ENCODE data around the gene ALG9.

The ALG9 gene

GRCh38 chr11:111917788-111918187 is 46.4 kb upstream of the ALG9 start:
- Histone ChIP-seq H3K4me3 (IDR thresholded peaks at IDR 0.05; ENCODE audit: insufficient read depth, low read depth, low read length) (no peak overlapping the region), H2AFZ (ENCODE audit: low read depth) (no peak overlapping the region), H3K27ac (no peak overlapping the region), H3K9ac (no peak overlapping the region), H3K79me2 (ENCODE audit: insufficient read depth, low read depth) (no peaks in the 10 kb centered on the region), H3K36me3 (ENCODE audit: insufficient read depth) (no peaks in the 10 kb centered on the region), H4K20me1 (ENCODE audit: insufficient read depth) (no peaks in the 10 kb centered on the region), H3K27me3 (ENCODE audit: insufficient read depth, low read depth) (no peaks in the 10 kb centered on the region), H3K4me1 (ENCODE audit: low read depth, poor library complexity, severe bottlenecking) (peaks cover 11% of the 10 kb centered on the region), H3K4me2 (0 out of 2 replicates have a peak overlapping the region, but pooled peaks have one; percentile 21)
- TF ChIP-seq CTCF (conservative IDR thresholded peaks at IDR 0.05; ENCODE audit: low read depth, low read length) = no peak

GRCh38 chr11:111917312-111917711 is 45.9 kb upstream of the ALG9 start:
- H2AFZ ChIP-seq (ENCODE audit: low read depth) = no peak overlapping the region
- H3K4me2 ChIP-seq = no peak overlapping the region
- H3K27ac ChIP-seq = no peak overlapping the region
- H3K4me3 ChIP-seq (IDR thresholded peaks at IDR 0.05; ENCODE audit: insufficient read depth, low read depth, low read length) = no peak overlapping the region
- TF ChIP-seq CTCF (conservative IDR thresholded peaks at IDR 0.05; ENCODE audit: low read depth, low read length) = no peak
- H3K79me2 ChIP-seq (ENCODE audit: insufficient read depth, low read depth) = no peaks in the 10 kb centered on the region
- H3K4me1 ChIP-seq (ENCODE audit: low read depth, poor library complexity, severe bottlenecking) = peaks cover 11% of the 10 kb centered on the region
- H4K20me1 ChIP-seq (ENCODE audit: insufficient read depth) = no peaks in the 10 kb centered on the region
- no peak overlapping the region for H3K9ac ChIP-seq
- no peaks in the 10 kb centered on the region for H3K27me3 ChIP-seq (ENCODE audit: insufficient read depth, low read depth)
- no peaks in the 10 kb centered on the region for H3K36me3 ChIP-seq (ENCODE audit: insufficient read depth)

- no peaks in the 10 kb centered on the region for H3K79me2 ChIP-seq (ENCODE audit: insufficient read depth, low read depth)
- no peaks in the 10 kb centered on the region for H3K36me3 ChIP-seq (ENCODE audit: insufficient read depth)
- H4K20me1 ChIP-seq (ENCODE audit: insufficient read depth) = no peaks in the 10 kb centered on the region
- H3K4me2 ChIP-seq = no peak overlapping the region
- H3K4me3 ChIP-seq (IDR thresholded peaks at IDR 0.05; ENCODE audit: insufficient read depth, low read depth, low read length) = no peak overlapping the region
- no peak overlapping the region for H3K9ac ChIP-seq
- TF ChIP-seq CTCF (conservative IDR thresholded peaks at IDR 0.05; ENCODE audit: low read depth, low read length) = no peak
- H3K27ac ChIP-seq = no peak overlapping the region
- peaks cover 11% of the 10 kb centered on the region for H3K4me1 ChIP-seq (ENCODE audit: low read depth, poor library complexity, severe bottlenecking)
- no peak overlapping the region for H2AFZ ChIP-seq (ENCODE audit: low read depth)
- H3K27me3 ChIP-seq (ENCODE audit: insufficient read depth, low read depth) = no peaks in the 10 kb centered on the region
Observed at GRCh38 chr11:111916768-111917167, 45.4 kb upstream of the ALG9 start.

GRCh38 chr11:111913997-111914396 is 42.6 kb upstream of the ALG9 start:
- Histone ChIP-seq H3K36me3 (ENCODE audit: insufficient read depth) (no peaks in the 10 kb centered on the region), H3K4me1 (ENCODE audit: low read depth, poor library complexity, severe bottlenecking) (peaks cover 11% of the 10 kb centered on the region), H2AFZ (ENCODE audit: low read depth) (no peak overlapping the region), H3K27ac (no peak overlapping the region), H3K4me2 (no peak overlapping the region), H3K4me3 (IDR thresholded peaks at IDR 0.05; ENCODE audit: insufficient read depth, low read depth, low read length) (no peak overlapping the region), H3K9ac (no peak overlapping the region), H3K79me2 (ENCODE audit: insufficient read depth, low read depth) (no peaks in the 10 kb centered on the region), H4K20me1 (ENCODE audit: insufficient read depth) (no peaks in the 10 kb centered on the region), H3K27me3 (ENCODE audit: insufficient read depth, low read depth) (no peaks in the 10 kb centered on the region)
- no peak for TF ChIP-seq CTCF (conservative IDR thresholded peaks at IDR 0.05; ENCODE audit: low read depth, low read length)
